Mesodermal cell (in vitro differentiated cells): ENCODE data around the gene KCNK3.

Experiments
- H3K27ac ChIP-seq: 2 replicates; pipeline ENCODE4 v1.7.0; 2013; ENCODE audit warnings: mild to moderate bottlenecking, low read depth, low read length, moderate library complexity; ENCODE audit not compliant: severe bottlenecking
- H3K36me3 ChIP-seq: 2 replicates; pipeline ENCODE4 v1.7.1; 2013; ENCODE audit warnings: mild to moderate bottlenecking, low read length, moderate library complexity; ENCODE audit not compliant: control insufficient read depth, insufficient read depth
- H3K4me1 ChIP-seq: one replicate; pipeline ENCODE4 v1.7.1; 2013; ENCODE audit warnings: mild to moderate bottlenecking, low read length; ENCODE audit not compliant: insufficient read depth, control insufficient read depth, poor library complexity, severe bottlenecking
- H3K4me3 ChIP-seq: 2 replicates; pipeline ENCODE4 v1.7.0; 2013; ENCODE audit warnings: low read length, control low read depth, mild to moderate bottlenecking; ENCODE audit not compliant: insufficient read depth, poor library complexity, severe bottlenecking; ENCODE audit errors: extremely low read depth
- H3K9me3 ChIP-seq: 2 replicates; pipeline ENCODE4 v1.7.1; 2013; ENCODE audit warnings: mild to moderate bottlenecking, low read length, moderate library complexity; ENCODE audit not compliant: control insufficient read depth
- WGBS, 2 experiments: methylation state at CpG; one replicate each; pipeline ENCODE4 v1.1.5; 2013; ENCODE audit warnings: missing lambda C conversion rate in 2 of 2; ENCODE audit not compliant: insufficient coverage in 2 of 2; 5-methylcytosine and 5-hydroxymethylcytosine counted together

The KCNK3 gene

GRCh38 chr2:26723991-26724750 is 31.6 kb downstream of the KCNK3 start:
- H3K4me3 ChIP-seq: no peak overlapping the region
- peaks cover 12% of the 10 kb centered on the region for H3K4me1 ChIP-seq
- no peaks in the 10 kb centered on the region for H3K9me3 ChIP-seq
- H3K27ac ChIP-seq: no peak overlapping the region
- WGBS, 2 experiments: 88 to 95% methylated on average over 11 to 14 of the region's 14 CpGs
- H3K36me3 ChIP-seq: no peaks in the 10 kb centered on the region

GRCh38 chr2:26724784-26725520 is 32.4 kb downstream of the KCNK3 start:
- whole genome bisulfite sequencing, 2 experiments: 87 to 98% methylated on average over 6 to 13 of the region's 14 CpGs
- Histone ChIP-seq H3K4me3 (no peak overlapping the region), H3K9me3 (no peaks in the 10 kb centered on the region), H3K36me3 (no peaks in the 10 kb centered on the region), H3K27ac (no peak overlapping the region), H3K4me1 (peaks cover 12% of the 10 kb centered on the region)

- Histone ChIP-seq H3K4me3 (no peak overlapping the region), H3K27ac (no peak overlapping the region), H3K36me3 (no peaks in the 10 kb centered on the region), H3K4me1 (peaks cover 8% of the 10 kb centered on the region), H3K9me3 (no peaks in the 10 kb centered on the region)
- 91% methylated on average over 3 to 7 of the region's 7 CpGs for WGBS, 2 experiments
Measured at GRCh38 chr2:26725521-26725820, 32.9 kb downstream of the KCNK3 start.

- H3K9me3 ChIP-seq: no peaks in the 10 kb centered on the region
- no peak overlapping the region for H3K4me3 ChIP-seq
- H3K36me3 ChIP-seq: no peaks in the 10 kb centered on the region
- WGBS, 2 experiments: no CpG with 5 or more reads among the region's 1 CpG
- no peak overlapping the region for H3K27ac ChIP-seq
- peaks cover under 1% of the 10 kb centered on the region for H3K4me1 ChIP-seq
Measured at GRCh38 chr2:26726228-26726627, 33.7 kb downstream of the KCNK3 start.

GRCh38 chr2:26727641-26728561 is 35.4 kb downstream of the KCNK3 start:
- Histone ChIP-seq H3K36me3 (no peaks in the 10 kb centered on the region), H3K4me3 (no peak overlapping the region), H3K27ac (no peak overlapping the region), H3K9me3 (no peaks in the 10 kb centered on the region), H3K4me1 (no peaks in the 10 kb centered on the region)
- whole genome bisulfite sequencing, 2 experiments: 93 to 94% methylated on average over 89 to 97 of the region's 101 CpGs

GRCh38 chr2:26729311-26729710 is 36.8 kb downstream of the KCNK3 start:
- Histone ChIP-seq H3K4me3 (no peak overlapping the region), H3K27ac (no peak overlapping the region), H3K4me1 (no peaks in the 10 kb centered on the region), H3K36me3 (no peaks in the 10 kb centered on the region), H3K9me3 (no peaks in the 10 kb centered on the region)
- 95 to 100% methylated on average over 1 to 2 of the region's 2 CpGs for WGBS, 2 experiments

- H3K27ac ChIP-seq: no peak overlapping the region
- H3K4me1 ChIP-seq: no peaks in the 10 kb centered on the region
- H3K36me3 ChIP-seq: no peaks in the 10 kb centered on the region
- 78 to 91% methylated on average over 16 of the region's 19 CpGs for WGBS, 2 experiments
- H3K9me3 ChIP-seq: no peaks in the 10 kb centered on the region
- no peak overlapping the region for H3K4me3 ChIP-seq
Measured at GRCh38 chr2:26730549-26731344, 38.2 kb downstream of the KCNK3 start.

- Histone ChIP-seq H3K4me1 (no peaks in the 10 kb centered on the region), H3K9me3 (no peaks in the 10 kb centered on the region), H3K4me3 (no peak overlapping the region), H3K27ac (no peak overlapping the region), H3K36me3 (no peaks in the 10 kb centered on the region)
- WGBS, 2 experiments: 79 to 90% methylated on average over 4 of the region's 4 CpGs
Measured at GRCh38 chr2:26731714-26732113, 39.2 kb downstream of the KCNK3 start.

- 100% methylated on average over 3 of the region's 3 CpGs for WGBS, 2 experiments
Measured at GRCh38 chr2:26732446-26732845, 39.9 kb downstream of the KCNK3 start.

GRCh38 chr2:26733413-26733812 is 40.9 kb downstream of the KCNK3 start:
- 88 to 98% methylated on average over 5 to 8 of the region's 9 CpGs for WGBS, 2 experiments
- Histone ChIP-seq H3K9me3 (no peaks in the 10 kb centered on the region), H3K4me3 (no peak overlapping the region), H3K36me3 (no peaks in the 10 kb centered on the region), H3K4me1 (no peaks in the 10 kb centered on the region), H3K27ac (no peak overlapping the region)

More at GRCh38 chr2:26732446-26732845, 39.9 kb downstream of the KCNK3 start:
- Histone ChIP-seq H3K27ac (no peak overlapping the region), H3K4me1 (no peaks in the 10 kb centered on the region), H3K36me3 (no peaks in the 10 kb centered on the region), H3K4me3 (no peak overlapping the region), H3K9me3 (no peaks in the 10 kb centered on the region)
